Stimulated activated CD8-positive, alpha-beta memory T cell treated with anti-CD3 and anti-CD28 coated beads, Interleukin-12 subunit alpha, Interleukin-12 subunit beta, amount 100 ng/mL, for 24 hours (primary cell): Measurements from ENCODE around the gene WAC.
"Not testable (repeated sequence)": the region's sequence is repeated elsewhere in the genome, so short reads cannot be mapped to it uniquely, and the experiment has no call there.

Source experiments
- DNase-seq: peaks from one replicate; pipeline ENCODE4 v3.0.0-alpha.2; 2020; ENCODE audit errors: extremely low read depth

WAC gene

DNA sequence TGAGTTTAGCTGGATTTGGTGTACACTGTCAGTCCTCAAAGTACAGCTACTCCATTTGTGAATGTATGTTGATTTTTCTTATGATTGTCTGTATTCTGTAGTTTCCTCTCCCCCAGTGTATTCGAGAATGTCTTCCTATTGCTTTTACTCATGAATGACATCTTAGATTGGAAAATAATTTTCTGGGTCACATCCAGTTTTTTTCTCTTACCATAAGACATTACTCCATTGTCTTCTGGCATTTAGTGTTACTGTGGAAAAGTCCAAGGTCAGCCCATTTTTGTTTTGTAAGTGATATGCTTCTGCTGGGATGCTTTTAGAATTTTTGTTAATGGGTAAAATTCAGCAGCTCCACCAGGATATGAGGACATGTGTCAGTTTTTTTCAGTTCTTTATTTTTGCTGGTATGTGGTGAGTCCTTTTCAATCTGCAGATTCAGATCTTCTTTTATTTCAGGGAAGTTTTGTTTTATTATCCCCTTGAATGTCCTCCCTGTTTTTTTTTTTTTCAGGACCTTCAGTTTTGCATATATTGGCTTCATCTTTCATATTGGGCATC is 33.6 kb downstream of the WAC start:
- no peak for DNase-seq

DNA sequence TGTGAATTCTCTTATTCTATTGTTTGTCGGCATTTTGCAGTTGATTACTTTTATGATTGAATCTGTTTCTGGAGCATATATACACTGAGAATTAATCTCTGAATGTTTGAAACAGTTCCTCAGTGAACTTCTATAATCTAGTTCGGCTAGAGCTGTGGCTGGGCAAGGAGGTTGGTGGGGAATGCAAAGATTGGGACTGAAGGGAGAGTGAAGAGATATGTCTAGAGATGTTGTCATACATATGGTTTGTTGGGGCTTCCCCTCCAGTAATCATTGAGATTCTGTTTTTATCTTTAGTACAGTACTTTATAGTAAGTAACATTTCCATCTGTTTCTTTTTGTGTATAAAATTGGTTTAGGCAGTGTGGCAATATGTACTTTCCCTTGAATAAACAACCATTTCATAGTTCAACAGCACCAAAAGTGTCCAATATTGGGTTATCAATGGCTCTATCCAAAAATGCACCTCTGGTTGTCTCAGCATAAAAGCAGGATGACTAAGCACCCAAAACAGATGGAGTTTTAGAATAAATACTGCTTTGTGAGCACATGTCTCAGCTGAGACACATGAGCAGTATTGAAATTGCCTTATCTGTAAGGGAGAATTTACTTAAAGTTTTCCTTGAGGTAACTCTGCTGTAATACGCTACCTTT is 36.7 kb downstream of the WAC start:
- no peak for DNase-seq

DNA sequence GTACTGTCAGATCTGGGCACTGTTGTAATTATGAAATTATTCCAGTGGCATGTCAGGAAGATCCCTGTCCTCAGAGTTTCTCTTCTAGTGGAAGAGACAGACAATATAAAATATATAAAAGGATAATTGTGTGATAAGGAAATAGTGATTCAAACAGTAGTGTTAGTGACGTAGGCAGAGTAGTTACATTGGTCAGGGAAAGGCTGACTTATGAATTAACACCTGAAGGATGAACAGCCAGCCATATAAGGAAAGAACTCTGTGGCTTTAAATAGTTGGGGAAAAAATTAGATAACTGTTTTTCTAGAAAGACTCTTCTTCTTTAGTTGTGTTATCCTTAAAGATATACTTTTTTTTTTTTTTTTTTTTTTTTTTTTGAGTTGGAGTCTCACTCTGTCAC is 37.7 kb downstream of the WAC start:
- no peak for DNase-seq

DNA sequence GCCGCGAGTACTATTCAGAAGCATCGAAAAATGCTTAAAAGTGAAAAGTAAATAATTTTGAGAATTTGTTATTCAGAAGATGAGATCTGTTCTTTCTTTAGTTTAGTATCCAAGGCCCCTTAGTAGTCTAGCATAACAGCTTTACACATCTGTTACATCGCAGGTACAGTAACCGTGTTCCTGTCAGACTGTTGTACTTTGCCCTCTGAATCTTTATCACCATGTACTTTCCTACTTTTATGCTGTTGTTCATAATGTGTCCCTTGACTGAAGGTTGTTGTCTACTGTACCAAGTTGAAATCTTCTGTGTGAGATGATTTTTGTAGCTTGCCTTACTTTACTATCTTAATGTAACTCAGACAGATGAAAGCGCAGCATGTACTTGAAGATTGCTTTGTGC is 38.3 kb downstream of the WAC start:
- DNase-seq: no peak

DNA sequence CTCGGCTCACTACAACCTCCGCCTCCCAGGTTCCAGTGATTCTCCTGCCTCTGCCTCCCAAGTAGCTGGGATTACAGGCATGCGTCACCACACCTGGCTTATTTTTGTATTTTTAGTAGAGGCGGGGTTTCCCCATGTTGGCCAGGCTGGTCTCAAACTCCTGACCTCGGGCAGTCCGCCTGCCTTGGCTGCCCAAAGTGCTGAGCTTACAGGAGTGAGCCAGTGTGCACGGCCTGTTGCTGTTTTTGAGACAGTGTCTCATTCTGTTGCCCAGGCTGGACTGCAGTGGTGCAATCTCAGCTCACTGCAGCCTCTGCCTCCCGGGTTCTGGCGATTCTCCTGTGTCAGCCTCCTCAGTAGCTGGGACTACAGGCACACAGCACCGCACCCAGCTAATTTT is 41.3 kb downstream of the WAC start:
- not testable (repeated sequence) for DNase-seq

DNA sequence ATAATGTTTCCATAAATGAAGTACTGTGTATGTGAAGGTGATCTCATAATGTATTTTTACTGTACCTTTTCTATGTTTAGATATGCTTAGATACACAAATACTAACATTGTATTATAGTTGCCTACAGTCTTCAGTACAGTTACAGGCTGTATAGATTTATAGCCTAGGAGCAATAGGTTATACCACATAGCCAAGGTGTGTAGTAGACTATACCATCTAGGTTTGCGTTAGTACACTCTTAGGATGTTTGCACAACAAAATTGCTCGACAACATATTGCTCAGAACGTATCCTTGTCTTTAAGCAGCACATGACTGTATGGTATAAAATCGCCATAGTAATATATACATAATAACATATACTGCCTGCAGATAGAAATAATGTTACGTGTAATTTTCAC is 42.9 kb downstream of the WAC start:
- DNase-seq: no peak

DNA sequence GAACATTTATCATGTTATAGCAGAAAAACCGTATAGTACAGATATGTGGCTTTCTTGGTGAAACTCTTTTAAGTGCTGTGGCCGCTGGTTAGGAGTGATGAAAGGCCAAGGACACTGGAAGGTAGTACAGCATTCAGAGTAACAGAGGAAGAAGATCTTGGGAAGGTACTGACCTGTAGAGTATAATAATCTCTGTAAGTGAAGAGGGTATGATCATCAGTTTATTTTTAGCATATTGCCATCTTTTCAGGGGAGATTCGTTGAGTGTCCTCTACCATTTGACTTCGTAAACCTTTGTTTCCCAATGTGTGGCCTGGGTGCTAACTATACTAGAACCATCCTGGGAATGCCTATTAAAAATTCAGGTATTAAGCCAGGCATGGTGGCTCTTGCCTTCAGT is 44.6 kb downstream of the WAC start:
- DNase-seq: no peak

DNA sequence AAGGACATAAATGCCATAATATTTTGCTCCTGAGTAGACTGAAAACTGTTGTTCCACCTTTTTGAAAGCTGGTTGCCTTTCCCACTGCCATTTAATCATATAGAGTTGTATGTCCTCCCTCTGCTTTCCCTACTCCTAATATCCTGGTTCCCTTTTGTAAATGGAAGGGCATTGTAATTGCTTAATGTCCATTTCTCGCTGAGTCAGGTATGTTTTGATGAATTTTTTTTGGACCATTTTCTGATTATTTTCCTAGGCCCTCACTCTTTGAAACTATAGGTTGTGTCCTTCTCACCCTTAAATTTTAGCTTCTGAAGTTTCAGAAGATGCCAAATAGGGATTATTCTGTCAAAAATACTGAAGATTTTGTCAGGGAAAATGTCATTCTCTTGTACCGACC is 45.5 kb downstream of the WAC start:
- DNase-seq: no peak

DNA sequence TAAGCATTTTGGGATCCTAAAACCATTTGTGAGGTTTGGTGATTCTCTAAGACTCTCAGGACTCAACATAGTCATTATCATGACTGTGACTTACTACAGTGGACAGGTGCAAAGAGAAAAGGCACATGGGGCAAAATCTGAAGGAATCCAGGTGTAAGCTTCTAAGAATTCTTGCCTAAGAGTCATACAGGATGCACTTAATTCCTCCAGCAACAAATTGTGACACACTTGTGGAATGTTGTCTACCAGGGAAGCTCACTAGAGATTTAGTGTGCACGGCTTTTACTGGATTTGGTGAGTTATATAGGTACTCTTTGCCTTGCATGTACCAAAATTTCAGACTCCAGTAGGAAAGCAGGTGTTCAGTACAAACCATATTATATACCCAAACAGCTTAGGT is 47.9 kb downstream of the WAC start:
- DNase-seq: no peak

DNA sequence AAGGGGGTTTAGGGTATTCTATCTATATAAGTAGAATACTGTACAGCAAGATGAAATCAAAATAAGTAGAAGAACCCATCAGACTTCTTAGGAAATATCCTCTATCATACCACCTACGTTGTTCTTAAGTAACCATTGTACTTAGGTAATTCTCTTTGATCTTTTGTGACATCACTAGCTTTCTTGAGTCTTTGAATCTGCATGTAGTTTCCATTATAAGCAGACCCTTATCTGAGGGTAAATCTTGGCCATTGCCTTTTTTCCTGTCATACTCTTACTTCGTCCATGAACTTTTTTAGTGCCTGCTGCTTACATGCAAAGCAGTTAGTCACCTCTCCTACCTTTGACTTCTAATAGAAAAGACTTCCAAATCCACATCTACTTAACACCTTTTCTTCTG is 49.0 kb downstream of the WAC start:
- no peak for DNase-seq

DNA sequence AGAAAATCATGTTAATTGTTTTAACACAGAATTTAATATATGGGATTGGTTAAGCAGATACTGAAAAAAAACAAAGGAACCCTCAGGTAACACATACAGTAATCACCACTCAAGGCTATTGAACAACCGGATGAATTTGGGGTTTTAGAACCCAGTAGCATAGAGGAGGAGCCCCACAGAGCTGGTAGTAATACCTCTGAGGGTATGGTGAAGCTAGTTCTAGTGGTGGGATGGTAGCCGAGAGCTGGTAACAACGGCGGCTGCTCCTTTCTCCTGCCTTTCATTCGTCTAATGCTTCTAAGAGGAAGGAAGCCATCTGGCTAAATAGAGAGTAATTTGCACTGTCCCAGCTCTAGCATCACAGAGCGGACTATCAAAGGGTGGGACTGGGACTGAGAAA is 52.2 kb downstream of the WAC start:
- no peak for DNase-seq

DNA sequence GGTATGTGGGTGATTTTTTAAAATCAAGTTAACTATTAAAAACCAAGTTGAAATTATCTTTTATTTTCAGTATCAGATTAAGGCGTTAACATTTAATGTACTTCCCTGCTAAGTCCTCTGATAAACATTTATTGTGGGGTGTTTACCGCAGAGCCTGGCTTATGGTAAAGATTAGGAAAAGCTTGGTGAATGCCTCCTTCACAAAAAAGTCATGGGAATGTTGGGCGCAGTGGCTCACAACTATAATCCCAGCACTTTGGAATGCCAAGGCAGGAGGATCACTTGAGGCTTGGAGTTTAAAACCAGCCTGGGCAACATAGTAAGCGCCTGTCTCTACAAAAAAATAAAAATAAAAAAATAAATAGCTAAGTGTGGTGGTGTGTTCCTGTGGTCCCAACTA is 53.3 kb downstream of the WAC start:
- no peak for DNase-seq

DNA sequence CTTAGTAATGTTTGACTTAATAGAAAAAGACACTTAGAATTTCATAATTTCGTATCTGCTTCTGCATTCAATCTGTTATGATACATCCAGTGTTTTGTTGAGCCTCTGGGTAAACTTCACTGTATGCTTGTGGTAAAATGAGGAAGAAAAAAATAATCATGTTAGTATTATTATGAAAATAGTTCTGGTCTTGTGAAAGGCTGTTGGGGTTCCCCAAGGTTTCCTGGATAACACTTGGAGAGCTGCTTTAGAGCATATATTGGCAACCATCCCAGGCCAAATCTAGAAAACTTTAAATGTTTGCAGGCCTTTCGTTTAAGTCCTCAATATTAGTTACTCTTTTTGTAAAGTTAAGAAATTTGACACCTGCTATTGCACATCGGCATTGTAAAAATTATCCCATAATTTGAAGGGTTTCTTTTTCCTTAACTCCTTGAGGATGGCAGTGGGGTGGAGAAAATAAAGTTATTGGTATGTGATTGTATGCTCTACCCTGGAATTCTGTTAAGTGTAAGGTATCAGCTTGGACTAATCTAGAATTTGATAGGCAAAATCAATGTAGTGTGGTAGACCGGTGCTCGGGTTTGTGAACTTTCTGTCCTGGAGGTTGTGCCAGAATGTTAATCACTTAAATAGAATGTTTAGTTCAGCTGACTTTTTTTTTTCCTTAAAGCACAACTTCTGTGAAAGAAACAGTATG is 54.5 kb downstream of the WAC start:
- no peak for DNase-seq

DNA sequence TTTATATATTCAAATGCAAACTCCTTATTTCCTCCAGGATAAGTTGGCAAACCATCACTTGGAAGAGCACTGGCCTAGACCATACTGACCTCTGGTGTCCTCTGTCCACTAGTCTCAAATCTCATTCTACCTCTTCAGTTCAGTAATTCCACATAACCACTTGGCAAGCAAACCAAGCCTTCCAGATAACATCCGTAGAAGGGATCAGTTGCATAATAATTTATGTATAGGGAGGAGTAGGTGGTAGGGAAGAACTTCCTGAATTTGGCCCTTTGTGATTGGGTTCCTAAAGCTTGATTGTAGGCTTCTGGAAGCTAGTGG is 55.0 kb downstream of the WAC start:
- no peak for DNase-seq

DNA sequence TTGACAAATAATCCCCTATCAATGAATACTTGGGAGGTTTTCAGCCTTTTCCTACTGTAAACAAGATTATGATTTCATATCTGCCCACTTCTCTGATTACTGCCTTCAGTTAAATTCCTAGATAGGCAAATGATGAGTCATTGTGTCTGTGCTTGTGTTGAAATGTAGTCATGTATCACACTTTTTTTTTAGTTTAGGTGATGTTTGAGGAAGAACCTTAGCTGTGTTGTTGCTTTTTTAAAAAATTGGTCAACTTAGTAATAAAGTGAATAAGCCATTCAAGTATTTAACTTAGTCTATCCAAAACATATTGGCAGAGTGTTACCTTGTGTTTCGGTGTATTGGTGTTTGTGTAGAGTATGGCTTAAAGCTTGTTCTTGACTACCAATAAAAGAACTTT is 60.0 kb downstream of the WAC start:
- no peak for DNase-seq

DNA sequence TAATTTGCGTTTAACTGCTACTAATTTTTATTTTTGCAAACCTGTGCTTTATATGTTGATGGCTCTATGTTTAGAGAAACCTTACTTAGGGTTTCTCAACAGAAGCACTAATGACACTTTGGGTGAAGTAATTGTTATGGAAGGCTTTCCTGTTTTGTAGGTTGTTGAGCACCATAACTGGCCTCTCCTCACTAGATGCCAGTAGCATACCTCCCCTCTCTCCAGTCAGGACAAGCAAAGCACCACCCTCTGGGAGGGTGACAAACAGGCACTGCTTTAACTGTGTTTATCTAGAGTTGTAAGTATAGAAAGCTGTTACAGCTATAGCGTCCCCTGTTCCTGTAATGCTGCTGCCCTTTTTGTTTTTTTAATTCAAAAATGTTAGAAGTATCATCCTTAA is 60.9 kb downstream of the WAC start:
- DNase-seq: no peak

DNA sequence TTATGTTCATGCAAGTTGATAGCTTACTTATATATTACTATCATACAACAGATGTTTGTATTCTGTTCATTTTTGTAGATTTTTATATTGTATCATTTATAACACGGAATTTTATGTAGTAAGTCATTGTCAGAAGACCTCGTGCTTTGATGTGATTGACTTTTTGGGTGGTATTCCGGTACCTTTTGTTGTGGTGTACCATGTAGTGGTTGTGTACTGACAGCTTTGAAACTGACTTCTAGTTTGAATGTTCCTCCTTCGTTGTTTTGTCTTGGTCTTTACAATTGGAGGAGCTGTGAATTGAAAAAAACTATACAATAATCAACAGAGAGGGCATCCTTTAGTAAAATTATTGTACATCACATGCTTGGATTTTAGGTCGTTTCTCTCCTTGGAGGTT is 61.5 kb downstream of the WAC start:
- no peak for DNase-seq

DNA sequence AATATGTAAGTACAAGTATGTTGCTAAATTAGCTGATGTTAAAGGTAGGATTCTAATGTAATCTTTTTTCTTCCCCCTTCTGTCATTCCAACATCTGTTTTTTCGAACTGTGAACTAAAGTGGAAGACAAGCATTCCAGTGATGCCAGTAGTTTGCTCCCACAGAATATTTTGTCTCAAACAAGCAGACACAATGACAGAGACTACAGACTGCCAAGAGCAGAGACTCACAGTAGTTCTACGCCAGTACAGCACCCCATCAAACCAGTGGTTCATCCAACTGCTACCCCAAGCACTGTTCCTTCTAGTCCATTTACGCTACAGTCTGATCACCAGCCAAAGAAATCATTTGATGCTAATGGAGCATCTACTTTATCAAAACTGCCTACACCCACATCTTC is 62.7 kb downstream of the WAC start:
- no peak for DNase-seq

DNA sequence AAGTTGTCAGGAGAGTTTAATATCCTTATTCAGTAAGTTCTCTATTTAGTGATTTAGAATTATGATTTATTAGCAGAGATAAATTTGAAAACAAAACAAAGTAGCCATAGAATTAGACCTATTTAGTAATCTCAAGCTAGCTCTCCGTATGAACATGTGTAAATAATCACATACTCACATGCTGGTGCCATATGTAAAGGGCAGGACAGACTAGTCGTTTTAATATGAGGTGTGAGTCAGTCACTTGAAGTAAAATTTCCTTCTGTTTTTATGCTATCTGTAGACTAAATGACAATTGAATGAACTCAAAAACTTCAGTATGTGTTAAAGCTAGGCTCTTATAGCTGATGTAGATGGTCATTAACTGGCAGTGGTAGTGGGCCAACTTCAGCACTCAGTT is 67.1 kb downstream of the WAC start:
- DNase-seq: no peak

DNA sequence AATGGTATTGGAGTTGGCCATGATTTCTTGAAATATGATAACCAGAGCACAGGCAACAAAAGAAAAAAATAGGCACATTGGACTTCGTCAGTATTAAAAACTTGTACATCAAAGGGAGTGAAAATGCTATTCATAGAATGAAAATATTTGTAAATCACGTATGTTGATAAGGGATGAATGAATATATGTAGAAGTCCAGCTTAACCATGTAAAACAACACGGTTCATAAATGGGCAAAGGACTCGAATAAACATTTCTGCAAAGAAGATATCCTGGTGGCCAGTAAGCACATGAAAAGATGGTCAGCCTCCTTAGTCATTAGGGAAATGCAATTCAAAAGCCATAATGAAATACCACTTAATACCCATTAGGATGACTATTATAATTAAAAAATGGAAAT is 68.1 kb downstream of the WAC start:
- DNase-seq: no peak

DNA sequence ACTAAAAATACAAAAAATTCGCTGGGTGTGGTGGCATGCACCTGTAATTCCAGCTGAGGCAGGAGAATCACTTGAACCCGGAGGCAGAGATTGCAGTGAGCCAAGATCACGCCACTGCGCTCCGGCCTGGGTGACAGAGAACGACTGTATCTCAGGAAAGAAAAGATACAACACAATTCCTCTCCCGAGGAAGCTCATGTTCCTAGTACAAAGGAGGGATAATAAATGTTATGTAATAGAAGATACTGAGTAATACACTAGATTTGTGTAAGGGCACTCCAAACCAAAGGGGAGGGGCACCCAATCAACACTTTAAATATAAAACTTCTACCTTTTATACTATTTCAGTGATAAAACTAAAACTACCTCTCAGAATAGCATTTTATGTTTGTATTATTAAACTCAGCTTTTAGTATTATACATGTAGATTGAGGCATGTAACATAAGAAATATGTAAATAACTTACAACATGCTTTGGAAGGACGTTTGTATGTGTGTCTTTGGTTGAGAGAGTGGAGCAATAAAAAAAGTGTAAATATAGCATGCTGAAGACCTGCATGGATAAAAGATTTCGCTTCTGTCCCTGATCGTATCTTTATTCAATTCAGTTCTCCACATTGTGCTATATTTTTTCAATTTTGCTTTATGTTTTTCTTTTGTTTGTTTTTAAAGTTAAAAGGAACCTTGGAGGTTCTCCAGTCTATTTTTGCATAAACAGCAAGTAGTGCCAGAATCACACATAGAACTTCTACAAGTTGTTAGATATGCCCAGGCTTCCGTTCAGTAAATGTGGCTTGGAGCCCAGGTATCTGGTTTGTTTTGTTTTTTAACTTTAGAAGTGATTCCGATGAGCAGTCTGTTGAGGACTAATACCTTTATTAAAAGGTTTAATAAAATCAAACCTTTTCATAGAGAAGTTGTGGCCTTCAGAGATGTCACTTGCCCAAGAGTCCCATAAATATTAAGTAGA is 71.9 kb downstream of the WAC start:
- no peak for DNase-seq

DNA sequence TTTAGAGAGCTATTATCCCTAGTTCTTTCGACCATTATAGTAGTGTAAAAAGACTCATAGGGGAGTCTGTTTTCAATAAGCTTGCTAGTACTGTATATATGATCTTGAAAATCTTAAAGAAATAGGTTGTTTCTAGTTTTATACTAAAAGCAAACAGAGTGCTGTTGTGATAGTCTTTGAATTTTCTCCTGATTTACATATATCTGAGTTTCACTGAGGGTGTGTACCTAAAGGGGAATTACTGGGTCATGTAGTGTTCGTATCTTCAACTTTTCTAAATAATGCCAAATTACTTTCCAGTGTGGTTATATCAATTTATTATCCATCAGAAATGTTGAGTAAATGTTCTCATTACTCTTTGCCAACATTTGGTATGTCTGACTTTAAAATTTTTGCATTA is 73.7 kb downstream of the WAC start:
- DNase-seq: no peak

DNA sequence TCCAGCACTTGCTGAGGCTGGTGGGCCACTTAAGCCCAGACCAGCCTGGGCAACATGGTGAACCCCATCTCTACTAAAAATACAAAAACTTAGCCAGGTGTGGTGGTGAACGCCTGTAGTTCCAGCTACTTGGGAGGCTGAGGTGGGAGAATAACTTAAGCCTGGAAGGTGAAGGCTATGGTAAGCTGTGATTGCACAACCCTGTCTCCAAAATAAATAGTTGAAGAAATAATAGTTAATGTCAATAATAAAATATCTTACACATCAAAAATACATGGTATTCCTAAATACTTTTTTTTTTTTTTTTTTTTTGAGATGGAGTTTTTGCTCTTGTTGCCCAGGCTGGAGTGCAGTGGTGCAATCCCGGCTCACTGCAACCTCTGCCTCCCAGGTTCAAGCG is 76.7 kb downstream of the WAC start:
- DNase-seq: not testable (repeated sequence)
